GM19438 (cell line): Measurements from ENCODE around the gene SPAAR.
"Not testable (repeated sequence)": the region's sequence is repeated elsewhere in the genome, so short reads cannot be mapped to it uniquely, and the experiment has no call there.

Experiments used
- ATAC-seq: cut with Tn5 transposase; IDR thresholded peaks from one replicate; pipeline ENCODE4 v1.9.1; 2021; ENCODE audit warnings: low read depth; ENCODE audit not compliant: unreplicated experiment

The SPAAR gene

GRCh38 chr9:35909274-35909673, at the start of gene SPAAR:
SPAAR (plus strand) TSS chr9:35909490; CDS start chr9:35910464, 974 bp downstream.
- no peak for ATAC-seq

GRCh38 chr9:35859990-35860339, 49.3 kb upstream of the SPAAR start:
- ATAC-seq: no peak

- no peak for ATAC-seq
Observed at GRCh38 chr9:35861161-35861897, 48.0 kb upstream of the SPAAR start.

- ATAC-seq: no peak
Observed at GRCh38 chr9:35862328-35862727, 47.0 kb upstream of the SPAAR start.

- no peak for ATAC-seq
Observed at GRCh38 chr9:35863583-35863982, 45.7 kb upstream of the SPAAR start.

- no peak for ATAC-seq
Observed at GRCh38 chr9:35864695-35865255, 44.5 kb upstream of the SPAAR start.

- ATAC-seq: no peak
Observed at GRCh38 chr9:35867538-35867937, 41.8 kb upstream of the SPAAR start.

GRCh38 chr9:35868933-35869332, 40.4 kb upstream of the SPAAR start:
- ATAC-seq: no peak

- ATAC-seq: no peak
Observed at GRCh38 chr9:35869621-35870216, 39.6 kb upstream of the SPAAR start.

- no peak for ATAC-seq
Observed at GRCh38 chr9:35870351-35870923, 38.9 kb upstream of the SPAAR start, which contains the start of gene OR13J1. OR13J1 (minus strand) TSS chr9:35870401; CDS start chr9:35870401, 0 bp downstream.

- ATAC-seq: no peak
Observed at GRCh38 chr9:35871545-35871944, 37.7 kb upstream of the SPAAR start.

GRCh38 chr9:35872505-35872904, 36.8 kb upstream of the SPAAR start:
- no peak for ATAC-seq

- ATAC-seq: no peak
Observed at GRCh38 chr9:35882263-35882848, 26.9 kb upstream of the SPAAR start.

GRCh38 chr9:35882996-35883395, 26.3 kb upstream of the SPAAR start:
- ATAC-seq: no peak

GRCh38 chr9:35884908-35885307, 24.4 kb upstream of the SPAAR start:
- not testable (repeated sequence) for ATAC-seq

GRCh38 chr9:35891646-35892045, 17.6 kb upstream of the SPAAR start:
- no peak for ATAC-seq

- ATAC-seq: no peak
Observed at GRCh38 chr9:35892051-35892450, 17.2 kb upstream of the SPAAR start.

- ATAC-seq: no peak
Observed at GRCh38 chr9:35896570-35896969, 12.7 kb upstream of the SPAAR start.

GRCh38 chr9:35897376-35898099, 11.8 kb upstream of the SPAAR start:
- ATAC-seq: not testable (repeated sequence)

GRCh38 chr9:35898337-35898736, 11.0 kb upstream of the SPAAR start:
- no peak for ATAC-seq

GRCh38 chr9:35899021-35899420, 10.3 kb upstream of the SPAAR start:
- no peak for ATAC-seq
